K562 (cell line): ENCODE measurements around the gene KLC3. TPM values are rescaled to one million over a fixed set of nuclear protein-coding genes. Genes with fewer than 3 reads are reported as not detected.

Source experiments
- ATAC-seq: fragments of 200-7000 bp; cut with Tn5 transposase; 3 replicates; pipeline ENCODE4 v1.9.1; 2020; ENCODE audit warnings: moderate library complexity
- BruUV-seq: library from RNA; stranded (reverse); fragments of 400-500 nt; replicated peaks from 2 replicates; lab custom pipeline; 2021; lab: Mats Ljungman, UMichigan
- CTCF ChIA-PET: fragments of 300-600 bp; formaldehyde crosslinking; extraction: SDS; loops from one replicate; lab custom pipeline; 2021; ENCODE audit warnings: low intra/inter-chr PET ratio; lab: Yijun Ruan, JAX
- POLR2A ChIA-PET: fragments of 300-600, 350-650 bp; sonication (Branson Sonifier 250); formaldehyde crosslinking; extraction: SDS; loops from one replicate; lab custom pipeline; 2021; ENCODE audit warnings: antibody characterized with exemption, inconsistent platforms; lab: Yijun Ruan, JAX
- DNase-seq, 4 experiments: peaks; one replicate each; pipeline versions ENCODE4 v3.0.0 to v3.0.0-alpha.2; 2011 to 2018; ENCODE audit warnings: low spot score in 3 of 4, mixed read lengths in 3 of 4; ENCODE audit errors: extremely low read depth in 1 of 4
- FAIRE-seq: peaks from 2 replicates; lab custom pipeline; 2011; peaks lifted over from hg19 to GRCh38; lab: Jason Lieb, UNC
- H2AFZ ChIP-seq: 2 replicates; pipeline ENCODE4 v1.6.0; 2011; ENCODE audit warnings: low read depth, low read length, control low read depth, inconsistent platforms
- H3K27ac ChIP-seq: fragments of 200-600 bp; 3 replicates; pipeline ENCODE4 v1.8.0; 2011; ENCODE audit warnings: low read depth, mild to moderate bottlenecking, control low read depth, inconsistent platforms, low read length, moderate library complexity, mixed read lengths; ENCODE audit errors: extremely low read depth
- H3K27me3 ChIP-seq, 2 experiments: fragments of 300-600 bp in 1 of 2; 2 replicates in 1 of 2; 3 replicates in 1 of 2; pipeline versions ENCODE4 v1.6.0 to v1.8.0; 2011; ENCODE audit warnings: inconsistent platforms in 2 of 2, low read length in 2 of 2, mild to moderate bottlenecking in 1 of 2, mixed read lengths in 1 of 2, moderate library complexity in 1 of 2; ENCODE audit not compliant: control insufficient read depth in 2 of 2, insufficient read depth in 2 of 2
- H3K36me3 ChIP-seq: fragments of 300-600 bp; 3 replicates; pipeline ENCODE4 v1.8.0; 2011; ENCODE audit warnings: mild to moderate bottlenecking, low read length, inconsistent platforms; ENCODE audit not compliant: control insufficient read depth, insufficient read depth
- H3K4me1 ChIP-seq, 2 experiments: fragments of 200-600 bp in 1 of 2; replicated peaks in 1 of 2; 2 replicates in 1 of 2; 3 replicates in 1 of 2; pipeline versions ENCODE4 v1.5.1 to v1.8.0; 2011; ENCODE audit warnings: inconsistent platforms in 2 of 2, low read length in 2 of 2, mild to moderate bottlenecking in 1 of 2, mixed read lengths in 1 of 2, moderate library complexity in 1 of 2; ENCODE audit not compliant: control insufficient read depth in 2 of 2, insufficient read depth in 2 of 2
- H3K4me2 ChIP-seq: 2 replicates; pipeline ENCODE4 v1.6.1; 2011; ENCODE audit warnings: low read length, control low read depth, inconsistent platforms, mixed read lengths; ENCODE audit not compliant: insufficient read depth
- H3K4me3 ChIP-seq: fragments of 200-600 bp; sonication (generic), shearing (Covaris generic); 2 replicates; pipeline ENCODE4 v1.5.1; 2016; ENCODE audit warnings: control low read depth, inconsistent platforms
- H3K79me2 ChIP-seq: fragments of 200-600 bp; 3 replicates; pipeline ENCODE4 v1.8.0; 2011; ENCODE audit warnings: low read length, inconsistent platforms; ENCODE audit not compliant: control insufficient read depth, insufficient read depth
- H3K9ac ChIP-seq, 2 experiments: 2 replicates each; pipeline versions ENCODE4 v1.6.0 to v1.6.1; 2011; ENCODE audit warnings: low read depth in 2 of 2, low read length in 2 of 2, control low read depth in 1 of 2, inconsistent platforms in 1 of 2, mild to moderate bottlenecking in 1 of 2, mixed read lengths in 1 of 2; ENCODE audit not compliant: insufficient read depth in 1 of 2
- H3K9me1 ChIP-seq: one replicate; pipeline ENCODE4 v1.6.0; 2011; ENCODE audit warnings: inconsistent platforms, mild to moderate bottlenecking, low read length, moderate library complexity; ENCODE audit not compliant: control insufficient read depth, insufficient read depth
- H3K9me3 ChIP-seq: replicated peaks from 2 replicates; pipeline ENCODE4 v1.5.1; 2011; ENCODE audit warnings: low read depth, low read length, inconsistent platforms; ENCODE audit not compliant: control insufficient read depth, insufficient read depth
- H4K20me1 ChIP-seq: replicated peaks from 2 replicates; pipeline ENCODE4 v1.6.1; 2011; ENCODE audit warnings: low read length, inconsistent platforms, mixed read lengths; ENCODE audit not compliant: control insufficient read depth, insufficient read depth
- BCOR ChIP-seq: fragments of 450-650 bp; IDR thresholded peaks from 2 replicates; pipeline ENCODE4 v1.6.1; 2016
- BDP1 ChIP-seq: IDR thresholded peaks from 3 replicates; pipeline ENCODE4 v1.6.1; 2011; ENCODE audit not compliant: insufficient read length, insufficient read depth
- GATAD2A ChIP-seq: fragments of 450-650 bp; IDR thresholded peaks from 2 replicates; pipeline ENCODE4 v1.6.1; 2017
- GATAD2B ChIP-seq: fragments of 450-650 bp; IDR thresholded peaks from 2 replicates; pipeline ENCODE4 v1.6.1; 2017; ENCODE audit warnings: mild to moderate bottlenecking, borderline replicate concordance
- RBM25 ChIP-seq: fragments of 200-400 bp; formaldehyde crosslinking; IDR thresholded peaks from 2 replicates; pipeline ENCODE4 v1.6.1; 2018; ENCODE audit warnings: low read length, low read depth, moderate library complexity; ENCODE audit not compliant: severe bottlenecking
- ZFP36 ChIP-seq: fragments of 150-350 bp; IDR thresholded peaks from 2 replicates; pipeline ENCODE4 v1.6.1; 2018; ENCODE audit warnings: low read length, low read depth; ENCODE audit not compliant: partially characterized antibody
- ZNF436 ChIP-seq: fragments of 250-450, 450-650 bp; sonication (Bioruptor Pico); formaldehyde crosslinking; IDR thresholded peaks from 2 replicates; pipeline ENCODE4 v1.7.0; 2020; ENCODE audit warnings: mild to moderate bottlenecking
- WGBS: fragments of 100-300 bp; shearing (Covaris generic); methylation state at CpG from one replicate; pipeline ENCODE4 v1.1.6; 2016; ENCODE audit warnings: low coverage, mixed read lengths; ENCODE audit not compliant: insufficient coverage; ENCODE audit errors: missing lambda C conversion rate; 5-methylcytosine and 5-hydroxymethylcytosine counted together
- in situ Hi-C: fragments of 300-500 bp; cut with MboI; formaldehyde crosslinking; loops from 4 replicates; pipeline ENCODE4 v1.15.0; 2018; ENCODE audit warnings: inconsistent platforms, mixed read lengths
- intact Hi-C: fragments of 100-400 bp; cut with micrococcal nuclease; formaldehyde crosslinking; loops from 2 replicates; pipeline ENCODE4 v1.14.2; 2022
- polyA plus RNA-seq, 8 experiments: library from polyadenylated mRNA; depleted of rRNA in 4 of 8; stranded (reverse) in 5 of 8; unstranded in 3 of 8; fragments of >200 nt; fragmentation: Nextera tagmentation in 2 of 8; fragmentation: Illumina TruSeq in 1 of 8; extraction: Ambion mirVana in 2 of 8; extraction: Trizol in 1 of 8; gene quantifications; 2 replicates each; pipeline versions ENCODE4 v1.2.1 to v1.2.3, GENCODE V29; 2011 to 2014; ENCODE audit warnings: inconsistent platforms in 1 of 8, missing spikeins in 1 of 8
- total RNA-seq, 7 experiments: library from RNA; depleted of rRNA in 6 of 7; stranded (reverse); fragments of >200 nt in 6 of 7; fragmentation: Illumina TruSeq in 2 of 7; extraction: Trizol in 2 of 7; gene quantifications; 2 replicates each; pipeline versions ENCODE4 v1.2.1 to v1.2.3, GENCODE V29; 2011 to 2021; ENCODE audit warnings: low replicate concordance in 1 of 7
- TF ChIP-seq, protein P1 (sequence below): sonication (generic); formaldehyde crosslinking; IDR thresholded peaks from 2 replicates; pipeline ENCODE4 v1.8.0; 2022; ENCODE audit warnings: mild to moderate bottlenecking, missing genetic modification reagents
- TF ChIP-seq, protein P2 (sequence below): sonication (generic); formaldehyde crosslinking; IDR thresholded peaks from 2 replicates; pipeline ENCODE4 v1.8.1; 2023; ENCODE audit warnings: mild to moderate bottlenecking, missing genetic modification reagents

The KLC3 gene
- total and polyA plus RNA-seq, 9 of the 15 experiments (the other 6 are each of a cell fraction or from before 2014, with no cell fraction given): 0.03 to 1.2 (median 0.59) TPM; not detected in 3

DNA sequence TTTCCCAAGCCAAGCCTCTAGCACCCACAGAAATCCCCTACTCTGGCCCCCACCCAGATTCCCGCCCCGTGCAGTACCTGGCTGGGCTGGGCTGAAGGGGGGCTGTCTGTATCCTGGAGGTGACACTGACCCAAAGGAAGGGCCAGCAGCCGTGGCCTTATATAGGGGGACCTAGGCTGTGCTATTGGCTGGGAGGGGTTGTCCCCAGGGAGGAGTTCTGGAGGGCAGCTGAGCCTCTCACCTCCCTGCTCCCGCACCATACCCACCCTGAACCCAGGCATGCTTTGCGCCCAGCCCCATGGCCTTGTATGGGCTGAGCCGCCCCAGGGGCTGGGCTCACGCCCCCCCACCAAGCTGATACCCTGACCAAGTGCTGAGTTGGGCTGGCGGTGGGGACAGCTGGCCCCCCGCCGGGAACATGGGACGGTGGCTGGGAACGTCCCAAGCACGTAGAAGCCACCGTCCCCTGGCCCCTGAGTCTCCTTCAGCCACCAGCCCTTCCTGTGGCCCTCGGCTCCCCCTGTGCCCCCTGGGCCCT, 17.7 kb upstream of the KLC3 start, which contains the start of gene CKM (continued):
- TF ChIP-seq, protein P1, sequence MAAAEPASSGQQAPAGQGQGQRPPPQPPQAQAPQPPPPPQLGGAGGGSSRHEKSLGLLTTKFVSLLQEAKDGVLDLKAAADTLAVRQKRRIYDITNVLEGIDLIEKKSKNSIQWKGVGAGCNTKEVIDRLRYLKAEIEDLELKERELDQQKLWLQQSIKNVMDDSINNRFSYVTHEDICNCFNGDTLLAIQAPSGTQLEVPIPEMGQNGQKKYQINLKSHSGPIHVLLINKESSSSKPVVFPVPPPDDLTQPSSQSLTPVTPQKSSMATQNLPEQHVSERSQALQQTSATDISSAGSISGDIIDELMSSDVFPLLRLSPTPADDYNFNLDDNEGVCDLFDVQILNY: no peak
- TF ChIP-seq BDP1: no peak
- TF ChIP-seq, all 486 proteins: peak for 0

DNA sequence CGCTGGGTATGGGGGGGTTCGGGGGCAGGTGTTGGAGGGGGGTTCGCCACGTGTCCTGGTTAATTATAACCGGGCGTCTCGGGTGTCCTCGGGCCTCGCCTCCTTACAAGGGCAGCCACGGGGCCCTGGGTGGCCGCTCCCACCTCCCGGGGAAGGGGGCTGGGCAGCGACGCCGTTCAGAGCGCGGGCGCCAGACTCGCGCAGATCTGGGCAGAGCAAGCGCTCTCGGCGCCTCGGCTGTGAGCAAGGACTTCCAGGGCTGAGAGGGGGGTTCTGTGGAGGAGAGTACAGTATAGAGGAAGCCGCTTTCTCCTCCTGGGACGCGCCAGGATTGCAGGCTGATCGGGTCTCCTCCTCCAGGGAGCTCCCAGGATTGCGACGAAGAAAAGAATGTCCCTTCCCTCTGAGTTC, 16.9 kb upstream of the KLC3 start:
- peaks cover 2 to 30% of the 10 kb centered on the region in 2 experiments; a peak in 3 of 5 replicates for H3K4me1 ChIP-seq
- WGBS: 11% methylated on average over 15 of the region's 30 CpGs
- peak; percentile 21 for TF ChIP-seq RBM25
- 0 out of 2 replicates have a peak, but pooled peaks have one; percentile 47 for TF ChIP-seq ZNF436 (CRISPR knock-in tag)
- TF ChIP-seq, protein P2, sequence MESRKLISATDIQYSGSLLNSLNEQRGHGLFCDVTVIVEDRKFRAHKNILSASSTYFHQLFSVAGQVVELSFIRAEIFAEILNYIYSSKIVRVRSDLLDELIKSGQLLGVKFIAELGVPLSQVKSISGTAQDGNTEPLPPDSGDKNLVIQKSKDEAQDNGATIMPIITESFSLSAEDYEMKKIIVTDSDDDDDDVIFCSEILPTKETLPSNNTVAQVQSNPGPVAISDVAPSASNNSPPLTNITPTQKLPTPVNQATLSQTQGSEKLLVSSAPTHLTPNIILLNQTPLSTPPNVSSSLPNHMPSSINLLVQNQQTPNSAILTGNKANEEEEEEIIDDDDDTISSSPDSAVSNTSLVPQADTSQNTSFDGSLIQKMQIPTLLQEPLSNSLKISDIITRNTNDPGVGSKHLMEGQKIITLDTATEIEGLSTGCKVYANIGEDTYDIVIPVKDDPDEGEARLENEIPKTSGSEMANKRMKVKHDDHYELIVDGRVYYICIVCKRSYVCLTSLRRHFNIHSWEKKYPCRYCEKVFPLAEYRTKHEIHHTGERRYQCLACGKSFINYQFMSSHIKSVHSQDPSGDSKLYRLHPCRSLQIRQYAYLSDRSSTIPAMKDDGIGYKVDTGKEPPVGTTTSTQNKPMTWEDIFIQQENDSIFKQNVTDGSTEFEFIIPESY (CRISPR knock-in tag): peak; percentile 93
- no peak for TF ChIP-seq GATAD2B
- 0 out of 2 replicates have a peak, but pooled peaks have one; percentile 22 for TF ChIP-seq BCOR
- TF ChIP-seq GATAD2A: no peak
- peak; percentile 97 for TF ChIP-seq ZFP36
- POLR2A ChIA-PET: interaction anchor here (1.3 kb wide), 1 partner anchor 9 kb away, joined by 3 read pairs; no protein-coding TSS in a partner anchor
- DNase-seq (peak in 1 of 4 experiments; percentile 44), ATAC-seq (peak; percentile 9; the same call in 1 of the 3 replicates), FAIRE-seq (no peak)
- H3K4me3 ChIP-seq: no peak overlapping the region
- in situ Hi-C loops (no loop called here), intact Hi-C loops (no loop called here)
- H2AFZ ChIP-seq: peak overlapping the region; percentile 61
- H3K4me2 ChIP-seq: no peak overlapping the region
- no peaks in the 10 kb centered on the region for H3K27me3 ChIP-seq
- CTCF ChIA-PET: no interaction called here
- no peak overlapping the region for H3K27ac ChIP-seq
- no peaks in the 10 kb centered on the region for H3K79me2 ChIP-seq
- H3K9me3 ChIP-seq: no peaks in the 10 kb centered on the region
- H4K20me1 ChIP-seq: no peaks in the 10 kb centered on the region
- no peaks in the 10 kb centered on the region for H3K9me1 ChIP-seq
- H3K36me3 ChIP-seq: no peaks in the 10 kb centered on the region
- H3K9ac ChIP-seq: peak overlapping the region in 1 of 2 experiments; percentile 81; a peak in 2 of 4 replicates
- BruUV-seq: no TSS peak
